Activated naive CD4-positive, alpha-beta T cell treated with anti-CD3 and anti-CD28 coated beads, Interleukin-2, amount 10 ng/mL, durations not matched to agents 7 days and 5 days (primary cell): ENCODE results near the gene FOXO6.

Source experiments
- CTCF ChIA-PET: fragments of 350-600 bp; sonication (Branson Sonifier 250); formaldehyde crosslinking; loops from one replicate; lab custom pipeline; 2021; ENCODE audit warnings: antibody characterized with exemption; lab: Charles Lee
- DNase-seq: peaks from one replicate; pipeline ENCODE4 v3.0.0-alpha.2; 2020
- H3K27ac Mint-ChIP-seq: one replicate; pipeline ENCODE4 v1.8.0; 2021; ENCODE audit warnings: mild to moderate bottlenecking, moderate library complexity, mixed read lengths
- H3K27me3 Mint-ChIP-seq: one replicate; pipeline ENCODE4 v1.8.0; 2021; ENCODE audit warnings: mild to moderate bottlenecking, mixed read lengths
- H3K36me3 Mint-ChIP-seq: one replicate; pipeline ENCODE4 v1.8.0; 2021; ENCODE audit warnings: mixed read lengths
- H3K4me1 Mint-ChIP-seq: one replicate; pipeline ENCODE4 v1.8.0; 2021; ENCODE audit warnings: mixed read lengths
- H3K4me3 Mint-ChIP-seq: one replicate; pipeline ENCODE4 v1.8.0; 2021; ENCODE audit warnings: mild to moderate bottlenecking, moderate library complexity, mixed read lengths
- H3K9me3 Mint-ChIP-seq: one replicate; pipeline ENCODE4 v1.8.0; 2021; ENCODE audit warnings: mixed read lengths

Gene FOXO6

GRCh38 chr1:41426201-41426890 is 65.1 kb downstream of the FOXO6 start:
- H3K27me3 Mint-ChIP-seq, result peaks cover 5% of the 10 kb centered on the region
- H3K4me3 Mint-ChIP-seq, result no peak overlapping the region
- DNase-seq, result no peak
- H3K27ac Mint-ChIP-seq, result no peak overlapping the region
- no peaks in the 10 kb centered on the region for H3K36me3 Mint-ChIP-seq
- no peaks in the 10 kb centered on the region for H3K4me1 Mint-ChIP-seq
- CTCF ChIA-PET, result interaction anchor here (2.2 kb wide), 1 partner anchor 9 kb away, joined by 5 read pairs; no protein-coding TSS in a partner anchor
- H3K9me3 Mint-ChIP-seq, result no peaks in the 10 kb centered on the region

- Mint-ChIP-seq H3K27me3 (peaks cover 5% of the 10 kb centered on the region), H3K9me3 (no peaks in the 10 kb centered on the region), H3K4me1 (no peaks in the 10 kb centered on the region), H3K27ac (no peak overlapping the region), H3K4me3 (no peak overlapping the region), H3K36me3 (no peaks in the 10 kb centered on the region)
- no peak for DNase-seq
- CTCF ChIA-PET, result interaction anchor here (1.5 to 2.2 kb wide), 2 partner anchors 9 to 10 kb away, joined by 4 to 5 read pairs; no protein-coding TSS in a partner anchor
These were observed 66.1 kb downstream of the FOXO6 start for GRCh38 chr1:41427122-41427913.

- no peaks in the 10 kb centered on the region for H3K9me3 Mint-ChIP-seq
- DNase-seq, result no peak
- no peak overlapping the region for H3K4me3 Mint-ChIP-seq
- CTCF ChIA-PET, result interaction anchor here (1.5 kb wide), 1 partner anchor 10 kb away, joined by 4 read pairs; no protein-coding TSS in a partner anchor
- H3K27ac Mint-ChIP-seq, result no peak overlapping the region
- H3K36me3 Mint-ChIP-seq, result no peaks in the 10 kb centered on the region
- H3K4me1 Mint-ChIP-seq, result no peaks in the 10 kb centered on the region
- H3K27me3 Mint-ChIP-seq, result peaks cover 11% of the 10 kb centered on the region
These were observed 66.9 kb downstream of the FOXO6 start for GRCh38 chr1:41427916-41428737.

- H3K4me3 Mint-ChIP-seq, result no peak overlapping the region
- H3K27ac Mint-ChIP-seq, result no peak overlapping the region
- CTCF ChIA-PET, result interaction anchor here (1.0 to 1.5 kb wide), 3 partner anchors 11 to 145 kb away, joined by 3 to 4 read pairs (median 3); no protein-coding TSS in a partner anchor
- H3K9me3 Mint-ChIP-seq, result no peaks in the 10 kb centered on the region
- no peaks in the 10 kb centered on the region for H3K36me3 Mint-ChIP-seq
- H3K27me3 Mint-ChIP-seq, result peaks cover 19% of the 10 kb centered on the region
- H3K4me1 Mint-ChIP-seq, result no peaks in the 10 kb centered on the region
- no peak for DNase-seq
These were observed 67.8 kb downstream of the FOXO6 start for GRCh38 chr1:41428738-41429640.

- H3K9me3 Mint-ChIP-seq, result no peaks in the 10 kb centered on the region
- H3K27me3 Mint-ChIP-seq, result peaks cover 25% of the 10 kb centered on the region
- H3K4me1 Mint-ChIP-seq, result no peaks in the 10 kb centered on the region
- CTCF ChIA-PET, result interaction anchor here (1.0 to 1.3 kb wide), 2 partner anchors 12 to 146 kb away, joined by 3 read pairs; no protein-coding TSS in a partner anchor
- H3K4me3 Mint-ChIP-seq, result no peak overlapping the region
- no peak overlapping the region for H3K27ac Mint-ChIP-seq
- H3K36me3 Mint-ChIP-seq, result no peaks in the 10 kb centered on the region
- DNase-seq, result no peak
These were observed 68.4 kb downstream of the FOXO6 start for GRCh38 chr1:41429641-41430035.

GRCh38 chr1:41430069-41430468 is 68.8 kb downstream of the FOXO6 start:
- H3K27me3 Mint-ChIP-seq, result peaks cover 30% of the 10 kb centered on the region

GRCh38 chr1:41430582-41430981 is 69.3 kb downstream of the FOXO6 start:
- Mint-ChIP-seq H3K27me3 (peaks cover 35% of the 10 kb centered on the region), H3K36me3 (no peaks in the 10 kb centered on the region), H3K27ac (no peak overlapping the region), H3K9me3 (no peaks in the 10 kb centered on the region), H3K4me1 (no peaks in the 10 kb centered on the region), H3K4me3 (no peak overlapping the region)
- CTCF ChIA-PET, result interaction anchor here (1.3 kb wide), 1 partner anchor 147 kb away, joined by 3 read pairs; no protein-coding TSS in a partner anchor
- no peak for DNase-seq

More at GRCh38 chr1:41430069-41430468, 68.8 kb downstream of the FOXO6 start:
- Mint-ChIP-seq H3K4me1 (no peaks in the 10 kb centered on the region), H3K36me3 (no peaks in the 10 kb centered on the region), H3K27ac (no peak overlapping the region), H3K9me3 (no peaks in the 10 kb centered on the region), H3K4me3 (no peak overlapping the region)
- DNase-seq, result no peak
- CTCF ChIA-PET, result interaction anchor here (1.0 to 1.3 kb wide), 2 partner anchors 13 to 147 kb away, joined by 3 read pairs; no protein-coding TSS in a partner anchor

- H3K27ac Mint-ChIP-seq, result no peak overlapping the region
- peaks cover 42% of the 10 kb centered on the region for H3K27me3 Mint-ChIP-seq
- DNase-seq, result no peak
- H3K4me1 Mint-ChIP-seq, result no peaks in the 10 kb centered on the region
- H3K36me3 Mint-ChIP-seq, result no peaks in the 10 kb centered on the region
- CTCF ChIA-PET, result interaction anchor here (0.6 to 3.7 kb wide), 16 partner anchors 13 to 181 kb away, joined by 3 to 19 read pairs (median 3); no protein-coding TSS in a partner anchor
- H3K4me3 Mint-ChIP-seq, result no peak overlapping the region
- no peaks in the 10 kb centered on the region for H3K9me3 Mint-ChIP-seq
These were observed 70.5 kb downstream of the FOXO6 start for GRCh38 chr1:41431490-41432350.
